GM18867 (cell line): ENCODE data around the gene CENPP.

Source experiments
- ATAC-seq: cut with Tn5 transposase; IDR thresholded peaks from one replicate; pipeline ENCODE4 v1.9.1; 2021; ENCODE audit warnings: mild to moderate bottlenecking, moderate library complexity; ENCODE audit not compliant: unreplicated experiment

The CENPP gene

DNA sequence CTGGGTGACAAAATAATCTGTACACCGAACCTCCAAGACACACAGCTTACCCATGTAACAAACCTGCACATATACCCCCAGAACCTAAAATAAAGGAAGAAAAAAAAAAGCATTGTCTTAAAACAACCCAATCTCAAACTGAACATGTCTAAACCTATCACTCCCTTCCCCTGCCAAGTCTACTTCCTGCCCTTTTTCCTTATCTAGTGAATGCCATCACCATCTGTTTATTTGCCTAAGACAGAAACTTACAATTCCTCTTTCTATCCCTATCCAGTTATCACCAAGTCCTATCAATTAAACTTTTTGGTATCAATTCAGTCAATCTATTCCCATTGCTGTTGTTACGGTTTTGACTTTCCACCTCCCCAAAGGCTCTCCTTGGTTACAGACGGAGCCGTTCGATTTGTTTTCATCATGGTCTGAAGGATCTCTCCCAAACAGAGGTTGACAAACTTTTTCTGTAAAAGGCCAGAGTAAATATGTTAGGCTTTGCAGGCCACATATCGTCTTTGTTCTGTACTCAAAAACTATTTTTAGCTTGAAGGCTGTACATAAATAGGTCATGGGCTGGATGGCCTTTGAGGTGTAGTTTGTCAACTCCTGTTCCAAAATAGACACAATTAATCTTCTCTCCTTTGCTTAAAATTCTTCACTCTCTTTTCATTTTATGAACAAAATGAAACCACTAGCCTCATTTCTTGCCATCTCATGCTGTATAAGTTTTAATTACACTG, 12.7 kb upstream of the CENPP start:
- no peak for ATAC-seq

DNA sequence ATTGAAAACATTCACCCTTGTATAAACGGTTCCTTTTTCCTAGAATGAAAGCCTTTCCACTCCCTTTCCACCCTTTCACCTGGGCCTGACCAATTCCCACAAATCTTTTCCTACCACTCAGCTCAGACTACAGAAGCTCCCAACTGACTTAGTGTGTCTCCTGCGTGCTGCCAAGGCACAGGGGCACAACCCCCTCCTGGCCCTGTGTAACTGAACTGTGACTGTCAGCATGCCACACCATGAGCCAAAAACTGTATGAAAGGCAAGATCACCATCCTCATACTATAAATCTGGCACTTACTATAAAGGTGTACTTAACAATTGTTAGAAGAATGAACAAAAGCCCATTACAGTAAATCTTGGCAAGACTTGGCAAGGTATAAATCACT, 12.1 kb upstream of the CENPP start:
- no peak for ATAC-seq

DNA sequence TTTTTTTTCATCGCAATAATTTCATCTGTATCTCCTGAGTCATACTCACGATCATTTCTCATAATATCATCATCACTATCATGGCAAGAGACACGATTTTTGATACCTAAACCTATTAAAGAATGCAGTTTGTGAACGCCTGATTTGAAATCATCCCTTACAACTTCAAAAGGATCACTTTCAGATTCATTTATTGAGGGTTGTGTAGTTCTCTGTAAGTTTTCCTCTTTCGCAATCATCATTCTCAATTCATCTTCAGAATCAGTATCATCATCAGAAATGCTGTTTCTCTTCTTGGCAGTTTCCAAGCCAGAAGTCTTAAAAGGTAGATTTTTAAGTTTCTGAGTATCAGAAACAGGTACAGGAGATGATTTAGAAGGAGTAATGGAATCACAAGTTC, 10.3 kb upstream of the CENPP start:
- ATAC-seq = no peak

DNA sequence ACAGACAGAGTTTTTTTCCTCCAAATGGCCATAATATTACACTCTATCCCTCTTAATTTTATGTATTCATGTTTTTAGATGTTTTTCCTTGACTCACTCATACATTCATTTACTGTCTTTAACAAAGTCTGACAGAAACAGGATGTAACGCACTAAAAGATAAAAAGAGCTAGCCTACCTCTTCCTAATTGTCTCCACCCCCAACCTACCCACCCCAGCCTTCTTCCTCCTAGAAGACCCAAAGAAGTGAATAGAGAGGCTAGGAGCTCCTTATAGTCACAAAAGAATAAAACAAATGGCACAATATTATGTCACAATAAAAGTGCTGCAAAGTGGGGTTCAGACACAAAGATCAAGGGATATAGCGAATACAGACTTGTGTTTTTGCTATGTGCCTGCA, 1.3 kb upstream of the CENPP start:
- no peak for ATAC-seq

DNA sequence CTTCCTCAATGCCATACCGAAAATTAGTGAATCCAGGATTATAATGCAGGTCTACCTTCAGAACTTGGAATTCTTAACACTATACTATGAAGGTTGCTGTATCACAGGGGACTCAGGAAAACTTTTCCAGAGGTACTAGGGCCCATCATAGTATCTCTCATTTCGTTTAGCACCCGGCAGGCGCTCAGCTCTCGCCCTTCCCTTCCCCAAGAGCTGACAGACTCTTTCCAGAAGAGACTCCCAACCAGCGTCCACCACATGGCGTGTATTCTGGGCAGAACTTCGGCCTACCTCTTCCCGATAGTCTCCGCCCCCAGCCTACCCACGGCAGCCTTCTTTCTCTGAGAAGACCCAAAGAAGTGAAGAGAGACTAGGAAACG, 874 bp upstream of the CENPP start:
- peak; percentile 21 for ATAC-seq

DNA sequence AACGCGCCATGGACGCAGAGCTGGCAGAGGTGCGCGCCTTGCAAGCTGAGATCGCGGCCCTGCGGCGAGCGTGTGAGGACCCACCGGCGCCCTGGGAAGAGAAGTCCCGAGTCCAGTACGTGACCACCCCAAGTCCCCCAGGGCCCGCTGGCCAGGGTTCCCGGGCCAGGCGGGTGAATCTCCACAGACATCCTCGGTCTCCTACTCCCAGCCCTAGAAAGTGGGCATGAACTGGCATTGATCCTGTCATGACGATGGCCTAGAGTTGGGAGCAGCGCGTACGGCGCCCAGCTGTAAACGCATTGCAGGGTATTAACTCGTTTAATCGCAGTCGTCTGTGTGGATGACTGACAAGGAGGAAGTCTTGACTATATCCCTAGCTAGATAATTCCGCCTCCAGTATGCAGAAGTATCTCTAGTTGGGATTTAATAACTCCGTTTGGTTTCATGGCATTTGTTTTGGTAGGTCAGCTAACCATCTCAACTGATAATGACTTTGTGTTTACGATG, 293 bp downstream of the CENPP start:
- ATAC-seq = no peak

DNA sequence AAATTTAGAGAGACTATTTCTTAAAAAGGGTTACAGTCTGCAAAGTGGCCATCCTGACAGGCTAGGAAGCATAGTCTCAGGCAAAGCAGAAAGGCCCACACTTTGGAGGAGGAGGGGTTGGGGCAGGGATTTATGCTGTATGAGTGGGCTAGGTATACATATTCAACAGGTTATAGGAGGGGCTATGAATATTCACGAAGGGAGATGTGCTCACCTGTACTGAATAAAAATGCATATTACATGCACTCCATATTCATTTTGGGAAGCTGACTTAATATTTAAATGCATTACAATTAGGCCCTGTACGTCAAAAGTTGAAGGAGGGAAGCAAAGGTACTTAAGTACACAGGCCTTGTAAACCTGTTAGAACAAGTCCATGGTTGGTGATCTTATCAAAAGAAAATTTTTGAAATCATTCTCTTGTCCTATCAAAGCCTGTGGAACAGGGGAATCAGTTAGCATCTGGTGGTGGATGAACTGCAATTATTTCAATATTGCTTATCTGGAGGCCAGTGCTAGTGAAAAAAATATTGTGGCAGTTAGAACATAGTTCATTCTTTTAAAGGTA, 1.6 kb downstream of the CENPP start:
- no peak for ATAC-seq

DNA sequence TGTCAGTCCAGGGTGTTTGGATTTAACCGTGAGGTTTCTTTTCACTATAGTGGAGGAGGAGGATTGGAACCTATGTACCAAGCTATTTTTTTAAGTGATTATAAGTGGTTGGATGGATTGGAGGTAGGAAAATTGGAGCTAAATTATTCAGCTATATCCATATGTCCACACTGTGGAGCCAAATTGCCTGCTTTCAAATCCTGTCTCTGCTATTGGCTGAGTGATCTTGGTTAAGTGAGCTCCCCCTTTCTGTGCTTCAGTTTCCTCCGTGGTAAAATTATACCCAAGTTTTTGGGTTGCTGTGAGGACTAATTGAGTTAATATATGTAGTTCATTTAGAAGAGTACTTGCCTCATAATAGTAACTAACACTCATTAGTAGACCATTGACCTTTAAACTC, 2.5 kb downstream of the CENPP start:
- ATAC-seq = no peak

DNA sequence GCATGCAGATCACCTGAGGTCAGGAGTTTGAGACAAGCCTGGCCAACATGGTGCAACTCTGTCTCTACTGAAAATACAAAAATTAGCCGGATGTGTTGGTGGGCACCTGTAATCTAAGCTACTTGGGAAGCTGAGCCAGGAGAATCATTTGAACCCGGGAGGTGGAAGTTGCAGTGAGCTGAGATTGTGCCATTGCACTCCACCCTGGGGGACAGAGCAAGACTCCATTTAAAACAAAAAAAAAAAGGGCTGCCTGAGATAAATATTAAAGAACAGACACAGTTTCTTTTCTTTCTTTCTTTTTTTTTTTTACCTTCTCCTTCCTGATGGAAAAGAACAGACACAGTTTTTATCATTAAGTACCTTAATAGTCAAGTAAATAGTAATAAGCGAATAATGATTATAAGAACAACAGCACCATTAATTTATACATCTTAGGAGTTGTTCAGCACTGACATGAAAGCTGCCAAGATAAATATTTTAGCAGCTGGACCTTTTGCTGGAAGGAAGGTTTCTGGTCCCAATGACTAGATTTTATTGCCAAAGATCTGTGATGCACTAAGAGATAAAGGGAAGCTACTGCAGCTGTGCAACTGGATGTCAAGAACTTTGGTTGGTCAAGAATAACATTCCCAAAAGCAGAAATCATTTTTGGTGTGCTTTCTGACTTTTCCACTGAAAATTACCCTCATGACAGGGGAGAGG, 7.0 kb downstream of the CENPP start:
- ATAC-seq = no peak

DNA sequence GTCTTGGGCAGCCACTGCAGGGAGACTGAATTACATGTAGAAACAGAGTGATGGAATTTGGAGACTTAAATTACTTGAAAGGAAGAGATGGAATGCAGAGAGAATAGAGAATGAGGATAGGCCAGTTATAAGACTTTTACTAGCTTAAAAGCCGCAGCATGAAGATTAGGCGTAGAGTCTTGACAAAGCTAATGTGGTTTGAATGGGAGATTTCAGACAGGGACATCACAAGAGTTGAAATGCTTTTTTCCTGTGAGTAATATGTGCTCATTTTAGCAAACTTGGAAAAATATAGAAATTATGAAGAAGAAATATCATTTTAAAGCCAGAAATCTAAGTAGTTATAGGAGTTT, 7.5 kb downstream of the CENPP start:
- ATAC-seq = no peak

DNA sequence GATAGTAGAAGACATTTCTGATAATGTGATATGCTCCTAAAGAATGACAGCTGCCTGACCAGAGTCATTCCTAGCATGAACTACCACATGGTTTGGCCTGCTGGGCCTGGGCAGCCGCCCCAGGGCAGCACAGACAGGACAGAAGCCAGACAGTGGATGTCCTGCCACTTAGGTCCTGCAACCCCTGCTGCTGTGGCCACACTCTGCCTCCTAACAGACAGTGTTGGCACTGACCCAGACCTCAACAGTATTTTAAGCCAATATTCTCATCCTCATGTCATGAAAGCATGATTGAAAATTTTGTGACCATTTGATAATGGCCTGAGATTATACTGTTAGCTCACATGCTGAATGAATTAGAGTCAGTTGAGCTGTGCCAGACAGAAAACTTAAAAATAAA, 15.8 kb downstream of the CENPP start:
- no peak for ATAC-seq

DNA sequence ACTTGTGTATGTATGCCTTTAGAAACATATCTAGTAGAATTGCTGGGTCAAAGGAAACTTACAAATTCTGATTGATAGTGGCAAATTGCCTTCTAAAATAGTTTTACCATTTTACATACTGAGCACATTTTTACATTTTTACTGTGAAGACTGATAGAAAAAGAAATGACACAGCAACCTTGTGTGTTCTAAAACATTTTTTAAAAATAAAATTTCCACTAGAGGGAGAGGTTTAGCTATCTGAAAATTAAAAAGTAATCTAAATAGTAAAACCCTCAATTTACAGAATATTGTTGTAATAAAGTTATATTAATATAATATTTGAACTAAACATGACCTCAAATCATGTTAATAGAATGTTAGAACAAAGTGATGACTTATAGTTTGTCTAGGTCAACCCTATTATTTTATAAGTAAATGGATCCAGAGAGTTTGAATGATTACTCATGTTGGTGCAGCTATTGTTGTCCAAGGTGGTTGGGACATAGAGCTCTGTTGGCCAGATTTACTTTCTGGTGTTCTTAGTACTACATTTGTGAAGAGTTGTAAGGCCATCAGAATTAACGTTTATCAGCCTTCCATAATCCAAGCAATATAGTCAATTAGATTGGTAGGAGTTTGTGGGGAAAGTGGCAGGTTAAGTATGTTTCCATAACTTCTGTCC, 17.2 kb downstream of the CENPP start:
- no peak for ATAC-seq

DNA sequence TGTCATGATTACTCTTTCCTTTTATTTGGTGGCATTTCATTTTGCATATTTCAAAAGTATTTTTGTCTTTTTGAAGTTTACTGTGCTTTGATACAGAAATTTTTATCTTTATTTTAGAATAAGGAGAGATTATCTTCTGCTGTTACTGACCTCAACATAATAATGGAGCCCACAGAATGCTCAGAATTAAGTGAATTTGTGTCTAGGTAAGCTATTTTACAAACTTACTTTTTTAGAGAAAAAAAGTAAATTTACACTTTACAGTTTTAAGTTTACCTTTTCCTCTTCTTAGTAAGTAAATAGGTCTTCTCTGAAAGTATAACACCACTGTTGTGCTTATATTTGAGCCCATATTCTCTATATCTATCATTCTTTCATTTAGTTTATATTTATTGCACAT, 19.8 kb downstream of the CENPP start:
- ATAC-seq = no peak

DNA sequence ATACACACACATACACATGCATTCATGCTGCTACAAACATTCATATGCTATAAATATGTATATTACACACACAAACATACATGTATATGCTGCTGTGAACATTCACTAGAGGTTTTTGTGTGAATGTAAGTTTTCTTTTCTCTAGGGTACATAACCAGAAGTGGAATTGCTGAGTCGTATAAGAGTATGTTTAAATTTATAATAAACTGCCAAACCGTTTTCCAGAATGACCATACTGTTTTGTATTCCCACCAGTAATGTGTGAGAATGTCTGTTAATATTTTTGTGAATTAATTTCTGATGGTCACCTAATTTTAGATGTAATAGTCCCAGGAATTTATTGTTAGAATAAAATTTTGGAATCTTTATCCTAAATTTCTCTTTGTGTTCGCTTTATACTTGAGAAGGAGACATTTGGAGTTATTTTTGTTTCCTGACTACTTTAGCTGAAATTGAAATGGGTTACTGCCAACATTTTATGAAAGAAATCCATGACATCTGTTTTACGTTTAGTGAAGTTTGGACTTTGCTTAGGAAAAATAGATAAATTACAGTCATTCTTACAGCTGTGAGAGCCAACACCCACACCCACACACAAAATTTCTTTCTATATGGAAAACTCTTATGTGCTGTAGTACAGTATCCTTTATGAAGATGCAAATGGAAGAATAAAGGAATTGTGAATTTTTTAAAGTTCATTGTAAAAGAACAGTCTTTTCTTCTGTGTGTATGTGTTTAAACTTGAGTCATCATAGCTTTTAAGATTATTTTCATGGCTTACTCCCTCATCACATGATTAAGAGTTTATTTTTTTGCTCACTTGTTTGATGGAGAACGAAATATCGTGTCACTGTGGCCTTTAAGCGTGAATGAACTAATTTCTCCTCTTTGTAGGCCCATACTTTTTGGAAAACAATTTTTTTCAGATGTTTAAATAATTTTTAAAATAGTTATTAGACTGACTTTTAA, 24.3 kb downstream of the CENPP start:
- ATAC-seq = no peak

DNA sequence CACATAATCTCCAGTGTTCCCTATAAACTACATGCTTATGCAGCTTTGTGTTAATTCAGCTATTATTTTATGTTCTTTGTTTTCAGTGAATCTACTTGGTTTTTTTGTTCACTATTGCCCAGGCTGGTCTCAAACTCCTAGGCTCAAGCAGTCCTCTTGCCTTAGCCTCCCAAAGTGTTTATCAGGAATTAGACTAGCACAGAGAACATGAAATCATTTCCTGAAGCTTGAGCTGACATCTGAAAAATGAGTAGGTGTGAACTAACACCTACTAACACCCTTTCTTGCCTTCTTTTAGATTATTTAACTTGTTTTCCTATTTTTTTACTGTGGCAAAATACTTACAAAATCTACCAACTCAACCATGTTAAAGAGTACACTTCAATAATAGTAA, 25.0 kb downstream of the CENPP start:
- no peak for ATAC-seq

DNA sequence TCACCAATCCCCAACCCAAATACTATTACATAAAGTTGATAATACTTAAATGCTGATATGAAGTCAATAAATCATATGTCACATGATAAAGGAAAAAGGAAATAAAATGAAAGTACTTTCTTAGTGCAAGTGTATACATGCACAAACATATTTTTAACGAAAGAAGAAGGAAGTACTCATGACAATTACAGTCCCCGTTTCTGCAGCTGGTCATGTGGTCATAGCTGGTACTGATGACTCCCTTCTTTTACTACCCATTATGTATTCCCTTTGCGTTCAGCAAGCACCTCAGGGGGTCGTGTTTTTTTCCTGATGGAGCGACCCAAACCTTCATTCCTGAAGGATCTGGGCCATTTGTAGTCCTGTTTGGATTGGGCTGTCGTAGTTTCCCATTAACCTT, 27.3 kb downstream of the CENPP start:
- ATAC-seq = no peak

DNA sequence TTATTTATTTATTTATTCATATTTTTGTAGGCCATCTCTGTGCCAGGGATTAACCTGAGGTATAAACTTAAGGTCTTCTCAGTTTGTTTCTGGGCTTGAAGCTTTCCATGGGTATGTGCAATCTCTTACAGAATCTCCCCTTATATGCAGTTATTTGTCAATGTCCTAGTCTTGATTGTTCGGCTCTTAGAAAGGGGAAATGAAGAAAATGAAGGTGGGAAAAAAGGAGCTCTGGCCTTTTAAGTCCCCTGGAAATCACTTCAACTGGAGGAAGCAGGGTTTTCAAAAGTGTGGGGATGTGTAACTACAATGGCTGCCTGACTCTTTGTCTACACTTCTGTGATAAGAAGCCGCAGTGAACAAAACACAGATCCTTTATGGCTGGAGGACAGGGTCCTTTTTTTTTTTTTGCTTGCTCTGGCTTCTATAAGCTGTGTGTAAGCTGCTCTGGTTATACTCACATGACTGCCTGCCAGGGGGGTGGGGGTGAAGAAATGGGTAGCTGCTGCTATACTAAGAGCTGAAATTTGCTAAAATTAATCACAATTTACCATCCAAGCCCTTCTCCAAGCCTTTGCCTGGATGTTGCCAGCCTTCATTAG, 33.7 kb downstream of the CENPP start:
- no peak for ATAC-seq

DNA sequence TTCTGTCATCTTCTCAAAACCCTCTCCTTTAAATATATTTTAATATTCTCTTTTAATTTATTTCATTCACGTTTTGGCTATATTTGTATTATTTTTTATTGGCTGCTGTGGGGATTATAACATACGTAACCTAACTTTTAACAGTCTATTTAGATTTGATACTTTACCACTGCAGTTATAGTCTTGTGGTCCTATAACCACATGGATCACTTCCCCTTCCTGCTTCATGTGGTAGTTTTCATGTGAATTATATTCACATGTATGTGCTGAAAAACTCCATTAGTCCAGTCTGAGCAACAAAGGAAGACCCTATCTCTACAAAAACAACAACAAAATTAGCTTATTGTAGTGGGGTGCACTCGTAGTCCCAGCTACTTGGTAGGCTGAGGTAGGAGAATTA, 34.3 kb downstream of the CENPP start:
- no peak for ATAC-seq

DNA sequence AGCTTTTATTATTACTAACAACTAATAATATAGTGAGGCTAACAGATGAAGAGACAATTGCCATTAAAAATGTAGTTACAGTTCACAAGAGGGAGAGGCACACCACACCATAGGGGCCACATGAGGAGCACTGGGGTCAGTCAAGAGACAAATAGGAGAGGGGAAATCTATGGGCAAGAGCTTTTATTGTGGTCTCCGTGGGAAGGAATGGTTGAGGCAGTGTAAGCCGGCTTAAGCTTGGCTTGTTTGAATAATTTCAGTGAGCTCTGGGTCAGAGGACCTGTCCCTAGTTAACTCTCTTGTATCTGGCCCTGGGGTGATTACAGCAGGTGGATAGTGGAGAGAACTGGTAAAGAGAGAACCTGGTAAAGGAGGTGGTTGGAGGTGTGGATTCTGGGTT, 43.3 kb downstream of the CENPP start:
- no peak for ATAC-seq

DNA sequence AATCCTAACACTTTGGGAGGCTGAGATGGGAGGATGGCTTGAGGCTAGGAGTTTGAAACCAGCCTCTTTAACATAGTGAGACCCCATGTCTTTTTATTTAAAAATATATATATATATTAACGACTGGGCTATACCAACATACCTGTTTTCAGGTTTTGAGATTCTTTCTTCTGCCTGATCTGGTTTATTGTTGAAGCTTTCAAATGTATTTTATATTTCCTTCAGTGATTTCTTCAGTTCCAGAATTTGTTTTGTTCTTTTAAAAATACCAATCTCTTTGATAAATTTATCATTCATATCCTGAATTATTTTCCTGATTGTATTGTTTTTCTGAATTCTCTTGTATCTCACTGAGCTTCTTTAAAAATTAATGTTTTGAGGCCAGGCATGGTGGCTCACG, 47.4 kb downstream of the CENPP start:
- ATAC-seq = no peak
